ENCODE measurements around the gene POMP. TPM values are rescaled to one million over a fixed set of nuclear protein-coding genes. Genes with fewer than 3 reads are reported as not detected.

POMP gene
- total RNA-seq, 2 experiments from 2014 or later = 124 to 127 TPM

Other genes starting within 250 kb of the POMP start
- gene FLT1, start 164.0 kb upstream of the POMP start, total RNA-seq = 1 to 10 TPM; 2.5 to 2.7 TPM
- 1 to 10 TPM; 3.4 to 3.8 TPM for gene SLC46A3, start 59.8 kb downstream of the POMP start, total RNA-seq
- not detected for gene MTUS2, start 161.2 kb downstream of the POMP start, total RNA-seq

Measured in activated CD8-positive, alpha-beta memory T cell treated with anti-CD3 and anti-CD28 coated beads for 36 hours (primary cell).